IPS-18c (cell line): ENCODE measurements around the gene CAPN8.

ENCODE experiments used
- H3K4me3 ChIP-seq: 2 replicates; pipeline ENCODE4 v1.7.0; 2013; ENCODE audit warnings: low read depth, mild to moderate bottlenecking, low read length, moderate library complexity; ENCODE audit not compliant: insufficient read depth
- H3K9me3 ChIP-seq: one replicate; pipeline ENCODE4 v1.6.1; 2013; ENCODE audit warnings: mild to moderate bottlenecking, low read length, moderate library complexity; ENCODE audit not compliant: control insufficient read depth, insufficient read depth

CAPN8 gene

GRCh38 chr1:223704921-223705878 lies 39.7 kb upstream of the CAPN8 start:
- no peaks in the 10 kb centered on the region for H3K9me3 ChIP-seq
- H3K4me3 ChIP-seq, result no peak overlapping the region

GRCh38 chr1:223703668-223704013 lies 38.1 kb upstream of the CAPN8 start:
- Histone ChIP-seq H3K4me3 (no peak overlapping the region), H3K9me3 (no peaks in the 10 kb centered on the region)

GRCh38 chr1:223702735-223703667 lies 37.5 kb upstream of the CAPN8 start:
- no peaks in the 10 kb centered on the region for H3K9me3 ChIP-seq
- H3K4me3 ChIP-seq, result no peak overlapping the region

GRCh38 chr1:223700942-223701637 lies 35.6 kb upstream of the CAPN8 start:
- Histone ChIP-seq H3K9me3 (no peaks in the 10 kb centered on the region), H3K4me3 (no peak overlapping the region)

- H3K4me3 ChIP-seq, result no peak overlapping the region
- no peaks in the 10 kb centered on the region for H3K9me3 ChIP-seq
Observed at GRCh38 chr1:223700388-223700918, 35.0 kb upstream of the CAPN8 start.

GRCh38 chr1:223695941-223696340 lies 30.4 kb upstream of the CAPN8 start:
- no peaks in the 10 kb centered on the region for H3K9me3 ChIP-seq
- no peak overlapping the region for H3K4me3 ChIP-seq

GRCh38 chr1:223695014-223695548 lies 29.6 kb upstream of the CAPN8 start:
- H3K4me3 ChIP-seq, result no peak overlapping the region
- no peaks in the 10 kb centered on the region for H3K9me3 ChIP-seq

GRCh38 chr1:223691121-223691520 lies 25.6 kb upstream of the CAPN8 start:
- Histone ChIP-seq H3K9me3 (peaks cover 2% of the 10 kb centered on the region), H3K4me3 (no peak overlapping the region)

GRCh38 chr1:223684488-223684792 lies 18.9 kb upstream of the CAPN8 start:
- Histone ChIP-seq H3K4me3 (no peak overlapping the region), H3K9me3 (peaks cover 2% of the 10 kb centered on the region)

- Histone ChIP-seq H3K4me3 (no peak overlapping the region), H3K9me3 (peaks cover 2% of the 10 kb centered on the region)
Observed at GRCh38 chr1:223683586-223684487, 18.3 kb upstream of the CAPN8 start.

- Histone ChIP-seq H3K9me3 (peaks cover 2% of the 10 kb centered on the region), H3K4me3 (no peak overlapping the region)
Observed at GRCh38 chr1:223682502-223682901, 17.0 kb upstream of the CAPN8 start.

- H3K9me3 ChIP-seq, result no peaks in the 10 kb centered on the region
- H3K4me3 ChIP-seq, result no peak overlapping the region
Observed at GRCh38 chr1:223680188-223680587, 14.7 kb upstream of the CAPN8 start.

- Histone ChIP-seq H3K9me3 (peaks cover 7% of the 10 kb centered on the region), H3K4me3 (no peak overlapping the region)
Observed at GRCh38 chr1:223678841-223679240, 13.3 kb upstream of the CAPN8 start.

GRCh38 chr1:223674119-223674890 lies 8.8 kb upstream of the CAPN8 start:
- Histone ChIP-seq H3K4me3 (no peak overlapping the region), H3K9me3 (peaks cover 11% of the 10 kb centered on the region)

GRCh38 chr1:223670458-223671159 lies 5.1 kb upstream of the CAPN8 start:
- Histone ChIP-seq H3K4me3 (no peak overlapping the region), H3K9me3 (peaks cover 11% of the 10 kb centered on the region)
